ENCODE results near the gene LPAR1. TPM values are rescaled to one million over a fixed set of nuclear protein-coding genes. Genes with fewer than 3 reads are reported as not detected.

Gene LPAR1, protein sequence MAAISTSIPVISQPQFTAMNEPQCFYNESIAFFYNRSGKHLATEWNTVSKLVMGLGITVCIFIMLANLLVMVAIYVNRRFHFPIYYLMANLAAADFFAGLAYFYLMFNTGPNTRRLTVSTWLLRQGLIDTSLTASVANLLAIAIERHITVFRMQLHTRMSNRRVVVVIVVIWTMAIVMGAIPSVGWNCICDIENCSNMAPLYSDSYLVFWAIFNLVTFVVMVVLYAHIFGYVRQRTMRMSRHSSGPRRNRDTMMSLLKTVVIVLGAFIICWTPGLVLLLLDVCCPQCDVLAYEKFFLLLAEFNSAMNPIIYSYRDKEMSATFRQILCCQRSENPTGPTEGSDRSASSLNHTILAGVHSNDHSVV
- 10 to 100 TPM in 4 of 9 donors, 1 to 10 TPM in 5; 4.8 to 19.3 (median 8.4) TPM for total RNA-seq
- polyA plus RNA-seq, result 1 to 10 TPM; 3.7 to 5.5 TPM
- long read RNA-seq, donor 1, partial matches to known transcripts, result 1 of 6 reads
- long read RNA-seq, donor 1, other reads (novel, unspliced or antisense), result 5 of 6 reads
- long read RNA-seq, donor 2, partial matches to known transcripts, result 2 of 25 reads
- long read RNA-seq, donor 2, other reads (novel, unspliced or antisense), result 22 of 25 reads
- long read RNA-seq, donor 3, partial matches to known transcripts, result 3 of 11 reads
- long read RNA-seq, donor 3, other reads (novel, unspliced or antisense), result 7 of 11 reads

DNA sequence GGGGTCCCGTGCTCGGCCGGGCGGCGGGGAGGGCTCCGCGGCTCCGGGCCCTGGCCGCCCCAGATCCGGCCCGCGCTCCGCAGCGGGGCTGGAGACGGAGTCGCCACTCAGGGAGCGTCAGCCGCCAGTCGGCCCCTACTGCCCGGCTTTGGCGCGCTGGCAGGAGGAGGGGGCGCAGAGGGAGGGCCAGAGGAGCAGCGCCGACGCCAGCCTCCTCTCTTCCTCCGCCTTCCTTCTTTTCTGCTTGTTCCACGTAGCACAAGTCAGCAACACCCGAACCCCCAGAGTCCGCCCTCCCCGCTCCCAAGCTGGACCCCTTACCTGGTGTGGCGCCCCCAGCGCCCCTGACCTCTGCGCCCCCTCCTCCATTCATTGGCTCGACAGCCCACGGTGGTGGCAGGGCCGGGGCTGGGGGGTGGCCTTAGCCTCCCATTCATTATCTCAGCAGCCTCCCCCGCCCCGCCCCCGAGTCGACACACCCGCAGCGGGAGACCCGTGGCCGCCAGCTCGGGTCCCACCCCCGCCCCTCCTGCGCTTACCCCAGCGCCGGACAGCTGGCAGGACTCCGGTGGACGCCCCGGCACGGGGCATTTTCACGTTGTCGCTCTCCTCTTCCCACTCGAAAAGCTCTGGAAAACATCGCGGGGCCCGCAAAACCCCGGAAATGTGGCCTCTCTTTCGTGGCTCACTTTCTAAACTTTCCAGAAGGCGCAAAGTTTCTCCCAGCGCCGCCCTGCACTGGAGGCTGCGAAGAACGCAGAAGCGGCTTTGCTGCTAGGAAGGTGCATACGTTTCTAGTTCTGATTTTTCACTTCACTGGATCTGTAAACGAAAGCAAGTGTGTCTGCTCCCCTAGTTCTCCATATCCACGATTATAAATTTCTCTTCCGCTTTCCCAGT, at the start of gene LPAR1:
Gene LPAR1, minus strand, starts transcription at position 140 of the 900 bp plus-strand sequence. CDS start 66,353 bp downstream, outside the sequence.
- WGBS, 4 donors, result 1 to 4% (median 3%) methylated on average over 34 to 72 of the region's 72 CpGs
- Histone ChIP-seq H3K4me1 (peaks cover 0 to 29% (median 2%) of the 10 kb centered on the region in 12 donors), H3K9me3 (no peaks in the 10 kb centered on the region), H3K27me3 (peaks cover 4 to 51% (median 33%) of the 10 kb centered on the region in 9 donors), H3K36me3 (no peaks in the 10 kb centered on the region), H3K27ac (peak within 1 kb of the TSS; percentile 53 to 82 (median 78)), H3K4me3 (peak within 1 kb of the TSS; percentile 22 to 73 (median 60))
- peak; percentile 41 to 78 (median 58) for DNase-seq
- TF ChIP-seq, protein P1, sequence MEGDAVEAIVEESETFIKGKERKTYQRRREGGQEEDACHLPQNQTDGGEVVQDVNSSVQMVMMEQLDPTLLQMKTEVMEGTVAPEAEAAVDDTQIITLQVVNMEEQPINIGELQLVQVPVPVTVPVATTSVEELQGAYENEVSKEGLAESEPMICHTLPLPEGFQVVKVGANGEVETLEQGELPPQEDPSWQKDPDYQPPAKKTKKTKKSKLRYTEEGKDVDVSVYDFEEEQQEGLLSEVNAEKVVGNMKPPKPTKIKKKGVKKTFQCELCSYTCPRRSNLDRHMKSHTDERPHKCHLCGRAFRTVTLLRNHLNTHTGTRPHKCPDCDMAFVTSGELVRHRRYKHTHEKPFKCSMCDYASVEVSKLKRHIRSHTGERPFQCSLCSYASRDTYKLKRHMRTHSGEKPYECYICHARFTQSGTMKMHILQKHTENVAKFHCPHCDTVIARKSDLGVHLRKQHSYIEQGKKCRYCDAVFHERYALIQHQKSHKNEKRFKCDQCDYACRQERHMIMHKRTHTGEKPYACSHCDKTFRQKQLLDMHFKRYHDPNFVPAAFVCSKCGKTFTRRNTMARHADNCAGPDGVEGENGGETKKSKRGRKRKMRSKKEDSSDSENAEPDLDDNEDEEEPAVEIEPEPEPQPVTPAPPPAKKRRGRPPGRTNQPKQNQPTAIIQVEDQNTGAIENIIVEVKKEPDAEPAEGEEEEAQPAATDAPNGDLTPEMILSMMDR (IDR thresholded peaks at IDR 0.05), result no peak
- no peak for TF ChIP-seq POLR2A (IDR thresholded peaks at IDR 0.05)
- peak; percentile 36 to 74 (median 56) for ATAC-seq
- intact Hi-C loops (cut with DNase I), result loop anchor here in 2 of 10 donors (5.0 to 10.0 kb wide), 2 partner anchors 124 to 259 kb away; no protein-coding TSS in a partner anchor

GRCh38 chr9:111078391-111079038, 40.2 kb upstream of the LPAR1 start:
- ATAC-seq (no peak), DNase-seq (no peak)
- Histone ChIP-seq H3K27ac (peak overlapping the region in 1 of 12 donors; percentile 30), H3K36me3 (no peaks in the 10 kb centered on the region), H3K4me1 (peaks cover 0 to 14% (median 0%) of the 10 kb centered on the region in 12 donors), H3K9me3 (no peaks in the 10 kb centered on the region), H3K27me3 (no peaks in the 10 kb centered on the region), H3K4me3 (no peak overlapping the region)
- TF ChIP-seq, protein P1 (IDR thresholded peaks at IDR 0.05), result no peak
- no peak for TF ChIP-seq POLR2A (IDR thresholded peaks at IDR 0.05)
- intact Hi-C loops (cut with DNase I), result no loop called here
- 63 to 69% (median 68%) methylated on average over 1 of the region's 1 CpG for WGBS, 4 donors

DNA sequence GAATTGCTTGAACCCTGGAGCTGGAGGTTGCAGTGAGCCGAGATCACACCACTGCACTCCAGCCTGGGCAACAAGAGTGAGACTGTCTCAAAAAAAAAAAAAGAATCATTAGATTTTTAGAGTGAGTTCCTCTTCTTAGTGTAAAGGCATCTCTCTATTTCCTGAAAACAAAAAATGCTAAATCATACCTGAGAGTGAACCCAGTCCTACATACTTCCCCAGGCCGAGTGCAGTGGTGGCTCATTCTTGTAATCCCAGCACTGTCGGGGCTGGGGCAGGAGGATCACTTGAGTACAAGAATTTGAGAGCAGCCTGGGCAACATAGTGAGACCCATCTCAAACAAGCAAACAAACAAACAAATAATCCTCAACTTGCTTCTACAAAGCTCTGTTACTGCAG, 38.2 kb upstream of the LPAR1 start:
- DNase-seq (no peak), ATAC-seq (no peak)
- Histone ChIP-seq H3K36me3 (no peaks in the 10 kb centered on the region), H3K27ac (no peak overlapping the region), H3K4me3 (no peak overlapping the region), H3K9me3 (no peaks in the 10 kb centered on the region), H3K4me1 (peaks cover 0 to 14% (median 0%) of the 10 kb centered on the region in 12 donors), H3K27me3 (no peaks in the 10 kb centered on the region)
- intact Hi-C loops (cut with DNase I), result no loop called here
- no peak for TF ChIP-seq POLR2A (IDR thresholded peaks at IDR 0.05)
- TF ChIP-seq, protein P1 (IDR thresholded peaks at IDR 0.05), result no peak
- 77 to 85% (median 80%) methylated on average over 3 of the region's 3 CpGs for WGBS, 4 donors

Measured in heart left ventricle (tissue), 16 donors.